GM23338 (cell line): ENCODE results near the gene STRN. TPM values are rescaled to one million over a fixed set of nuclear protein-coding genes. Genes with fewer than 3 reads are reported as not detected.

Source experiments
- ATAC-seq: fragments of 200-7000 bp; cut with Tn5 transposase; 3 replicates; pipeline ENCODE4 v1.9.1; 2020
- DNase-seq: peaks from one replicate; pipeline ENCODE4 v3.0.0-alpha.2; 2015; ENCODE audit warnings: low spot score
- H2AFZ ChIP-seq: fragments of 200-600 bp; sonication (generic); 2 replicates; pipeline ENCODE4 v1.8.0; 2016; ENCODE audit warnings: antibody characterized with exemption, mild to moderate bottlenecking, moderate library complexity
- H3F3A ChIP-seq: fragments of 200-600 bp; sonication (generic); replicated peaks from 2 replicates; pipeline ENCODE4 v1.8.0; 2017; ENCODE audit warnings: antibody characterized with exemption, mixed run types, low read depth
- H3K27ac ChIP-seq: fragments of 200-600 bp; sonication (generic); 2 replicates; pipeline ENCODE4 v1.6.1; 2016; ENCODE audit warnings: low read depth
- H3K27me3 ChIP-seq: fragments of 200-600 bp; sonication (generic); 2 replicates; pipeline ENCODE4 v1.8.0; 2016; ENCODE audit warnings: mild to moderate bottlenecking, mixed run types, moderate library complexity; ENCODE audit not compliant: insufficient read depth
- H3K36me3 ChIP-seq: fragments of 200-600 bp; sonication (generic); 2 replicates; pipeline ENCODE4 v1.8.0; 2016; ENCODE audit warnings: mild to moderate bottlenecking; ENCODE audit not compliant: insufficient read depth
- H3K4me1 ChIP-seq: fragments of 200-600 bp; sonication (generic); 2 replicates; pipeline ENCODE4 v1.8.0; 2016; ENCODE audit warnings: mild to moderate bottlenecking, moderate library complexity; ENCODE audit not compliant: insufficient read depth
- H3K4me2 ChIP-seq: fragments of 200-600 bp; sonication (generic); 2 replicates; pipeline ENCODE4 v1.7.1; 2017; ENCODE audit warnings: mixed run types
- H3K4me3 ChIP-seq: fragments of 200-600 bp; sonication (generic); 2 replicates; pipeline ENCODE4 v1.6.1; 2016; ENCODE audit warnings: mixed run types
- H3K79me2 ChIP-seq: fragments of 200-600 bp; sonication (generic); replicated peaks from 2 replicates; pipeline ENCODE4 v1.8.0; 2017; ENCODE audit warnings: mild to moderate bottlenecking; ENCODE audit not compliant: insufficient read depth
- H3K9me2 ChIP-seq: fragments of 200-600 bp; sonication (generic); 2 replicates; pipeline ENCODE4 v1.8.0; 2017; ENCODE audit not compliant: insufficient read depth
- H4K20me1 ChIP-seq: fragments of 200-600 bp; sonication (generic); replicated peaks from 2 replicates; pipeline ENCODE4 v1.8.0; 2017; ENCODE audit warnings: mild to moderate bottlenecking; ENCODE audit not compliant: insufficient read depth
- H3K27ac Mint-ChIP-seq: 2 replicates; pipeline ENCODE4 v1.8.0; 2020; ENCODE audit warnings: inconsistent platforms, mild to moderate bottlenecking, moderate library complexity, mixed read lengths
- H3K27me3 Mint-ChIP-seq: 3 replicates; pipeline ENCODE4 v1.8.0; 2022; ENCODE audit warnings: low read depth, mild to moderate bottlenecking, moderate library complexity, mixed read lengths, inconsistent platforms; ENCODE audit not compliant: insufficient read depth, poor library complexity
- H3K36me3 Mint-ChIP-seq: 3 replicates; pipeline ENCODE4 v1.8.0; 2021; ENCODE audit warnings: low read depth, mild to moderate bottlenecking, inconsistent platforms, moderate library complexity, mixed read lengths
- H3K4me1 Mint-ChIP-seq: 3 replicates; pipeline ENCODE4 v1.8.0; 2020; ENCODE audit warnings: mild to moderate bottlenecking, inconsistent platforms, mixed read lengths
- H3K4me3 Mint-ChIP-seq: 3 replicates; pipeline ENCODE4 v1.8.0; 2021; ENCODE audit warnings: moderate library complexity, mild to moderate bottlenecking, inconsistent platforms, mixed read lengths
- H3K9me3 Mint-ChIP-seq: 3 replicates; pipeline ENCODE4 v1.8.0; 2020; ENCODE audit warnings: moderate library complexity, mild to moderate bottlenecking, inconsistent platforms, mixed read lengths
- CREB1 ChIP-seq: fragments of 250-450 bp; sonication (Bioruptor Pico); IDR thresholded peaks from 2 replicates; pipeline ENCODE4 v1.5.0; 2020; ENCODE audit warnings: low read depth, mild to moderate bottlenecking, moderate library complexity
- CTCF ChIP-seq, 2 experiments: fragments of 200-600 bp in 1 of 2; sonication (generic) in 1 of 2; conservative IDR thresholded peaks; 2 replicates each; pipeline versions ENCODE4 v1.5.1 to v1.6.1; 2016 to 2017; ENCODE audit warnings: antibody characterized with exemption in 2 of 2, low read depth in 2 of 2, mild to moderate bottlenecking in 2 of 2, moderate library complexity in 1 of 2
- ETS1 ChIP-seq: IDR thresholded peaks from 2 replicates; pipeline ENCODE4 v1.6.1; 2016; ENCODE audit warnings: antibody characterized with exemption
- EZH2 ChIP-seq: fragments of 200-600 bp; sonication (generic); IDR thresholded peaks from one replicate; pipeline ENCODE4 v1.8.0; 2017; ENCODE audit warnings: antibody characterized with exemption, mild to moderate bottlenecking, low read depth; ENCODE audit not compliant: unreplicated experiment
- EZH2phosphoT487 ChIP-seq: fragments of 200-600 bp; sonication (generic); IDR thresholded peaks from one replicate; pipeline ENCODE4 v1.8.1; 2018; ENCODE audit warnings: antibody characterized with exemption; ENCODE audit not compliant: unreplicated experiment
- NANOG ChIP-seq: IDR thresholded peaks from 2 replicates; pipeline ENCODE4 v1.6.1; 2016; ENCODE audit warnings: antibody characterized with exemption, borderline replicate concordance
- POLR2AphosphoS5 ChIP-seq: IDR thresholded peaks from 2 replicates; pipeline ENCODE4 v1.6.1; 2016; ENCODE audit warnings: antibody characterized with exemption, low read depth
- STAT1 ChIP-seq: IDR thresholded peaks from one replicate; pipeline ENCODE4 v1.6.1; 2016; ENCODE audit warnings: antibody characterized with exemption; ENCODE audit not compliant: unreplicated experiment
- ZNF331 ChIP-seq: fragments of 250-450 bp; sonication (Bioruptor Pico); IDR thresholded peaks from 2 replicates; pipeline ENCODE4 v1.5.0; 2020; ENCODE audit warnings: low read depth, mild to moderate bottlenecking, moderate library complexity
- ZNF462 ChIP-seq: fragments of 250-450 bp; sonication (Bioruptor Pico); IDR thresholded peaks from 2 replicates; pipeline ENCODE4 v1.5.0; 2020; ENCODE audit warnings: mild to moderate bottlenecking, moderate library complexity
- polyA plus RNA-seq: library from polyadenylated mRNA; unstranded; fragments of >200 nt; fragmentation: Nextera tagmentation; extraction: Ambion mirVana; gene quantifications from 2 replicates; pipeline ENCODE4 v1.2.1, GENCODE V29; 2016
- total RNA-seq: library from RNA; depleted of rRNA; stranded (reverse); fragments of >200 nt; shearing (Covaris generic); gene quantifications from 2 replicates; pipeline ENCODE4 v1.2.3, GENCODE V29; 2014

Gene STRN
- total and polyA plus RNA-seq, 2 experiments from 2014 or later, result 16.1 to 34.5 TPM

- TF ChIP-seq ZNF462 (CRISPR knock-in tag) (no peak), POLR2AphosphoS5 (no peak), STAT1 (no peak), NANOG (no peak), ZNF331 (CRISPR knock-in tag) (no peak), EZH2 (no peak), CREB1 (CRISPR knock-in tag) (no peak)
Observed at GRCh38 chr2:36965206-36965605, 1.1 kb downstream of the STRN start (continued).

GRCh38 chr2:36964496-36965058 is 1.8 kb downstream of the STRN start:
- Mint-ChIP-seq H3K9me3 (no peaks in the 10 kb centered on the region), H3K27me3 (peaks cover 14% of the 10 kb centered on the region), H3K36me3 (peaks cover 2% of the 10 kb centered on the region; the same call in 1 of the 3 replicates), H3K4me1 (peaks cover 62% of the 10 kb centered on the region), H3K27ac (peak overlapping the region; percentile 11; the same call in 1 of the 2 replicates), H3K4me3 (peak overlapping the region; percentile 86)
- H2AFZ ChIP-seq, result no peak overlapping the region
- no peaks in the 10 kb centered on the region for H3K36me3 ChIP-seq
- H3F3A ChIP-seq, result no peaks in the 10 kb centered on the region; the same call in 1 of the 2 replicates
- DNase-seq, result no peak
- peaks cover 65% of the 10 kb centered on the region for H3K4me1 ChIP-seq
- H3K79me2 ChIP-seq, result peaks cover 55% of the 10 kb centered on the region
- ATAC-seq, result no peak
- H3K27me3 ChIP-seq, result no peaks in the 10 kb centered on the region
- H3K4me3 ChIP-seq, result peak overlapping the region; percentile 92
- H3K27ac ChIP-seq, result peak overlapping the region; percentile 95; the same call in 1 of the 2 replicates
- no peaks in the 10 kb centered on the region for H3K9me2 ChIP-seq
- no peaks in the 10 kb centered on the region for H4K20me1 ChIP-seq
- H3K4me2 ChIP-seq, result peak overlapping the region; percentile 81
- TF ChIP-seq CTCF (conservative IDR thresholded peaks at IDR 0.05; ENCODE audit: low read depth in 2 of 2) (no peak), EZH2phosphoT487 (no peak), ETS1 (no peak)
